ENCODE data around the gene RIT2. TPM values are rescaled to one million over a fixed set of nuclear protein-coding genes. Genes with fewer than 3 reads are reported as not detected.

RIT2 gene
- total and polyA plus RNA-seq, 4 donors: not detected

- no peak overlapping the region for H3K27ac ChIP-seq (ENCODE audit: low read depth in 1 of 2, low read length in 1 of 2)
- no peak for ATAC-seq (ENCODE audit: insufficient read depth, low FRiP score)
- 85 to 89% methylated on average over 2 of the region's 2 CpGs for WGBS, 2 donors
Measured at GRCh38 chr18:43007365-43007764, 108.1 kb downstream of the RIT2 start.

GRCh38 chr18:43004421-43004820 lies 111.1 kb downstream of the RIT2 start:
- WGBS, 2 donors: 80 to 92% methylated on average over 1 of the region's 1 CpG
- ATAC-seq (ENCODE audit: insufficient read depth, low FRiP score): no peak

More at GRCh38 chr18:43007365-43007764, 108.1 kb downstream of the RIT2 start:
- H3K4me3 ChIP-seq: no peak overlapping the region
- H3K4me1 ChIP-seq (ENCODE audit: control insufficient read depth in 5 of 5, insufficient read depth in 5 of 5, low read length in 5 of 5): no peaks in the 10 kb centered on the region
- H3K36me3 ChIP-seq (ENCODE audit: control insufficient read depth in 4 of 4, insufficient read depth in 4 of 4, low read length in 4 of 4): no peaks in the 10 kb centered on the region
- no peak for DNase-seq
- no peaks in the 10 kb centered on the region for H3K9me3 ChIP-seq (ENCODE audit: control insufficient read depth in 4 of 4, insufficient read depth in 3 of 4, low read length in 3 of 4)
- H3K9ac ChIP-seq (ENCODE audit: insufficient read depth in 1 of 2, low read length in 2 of 2): no peak overlapping the region
- TF ChIP-seq, protein P1, sequence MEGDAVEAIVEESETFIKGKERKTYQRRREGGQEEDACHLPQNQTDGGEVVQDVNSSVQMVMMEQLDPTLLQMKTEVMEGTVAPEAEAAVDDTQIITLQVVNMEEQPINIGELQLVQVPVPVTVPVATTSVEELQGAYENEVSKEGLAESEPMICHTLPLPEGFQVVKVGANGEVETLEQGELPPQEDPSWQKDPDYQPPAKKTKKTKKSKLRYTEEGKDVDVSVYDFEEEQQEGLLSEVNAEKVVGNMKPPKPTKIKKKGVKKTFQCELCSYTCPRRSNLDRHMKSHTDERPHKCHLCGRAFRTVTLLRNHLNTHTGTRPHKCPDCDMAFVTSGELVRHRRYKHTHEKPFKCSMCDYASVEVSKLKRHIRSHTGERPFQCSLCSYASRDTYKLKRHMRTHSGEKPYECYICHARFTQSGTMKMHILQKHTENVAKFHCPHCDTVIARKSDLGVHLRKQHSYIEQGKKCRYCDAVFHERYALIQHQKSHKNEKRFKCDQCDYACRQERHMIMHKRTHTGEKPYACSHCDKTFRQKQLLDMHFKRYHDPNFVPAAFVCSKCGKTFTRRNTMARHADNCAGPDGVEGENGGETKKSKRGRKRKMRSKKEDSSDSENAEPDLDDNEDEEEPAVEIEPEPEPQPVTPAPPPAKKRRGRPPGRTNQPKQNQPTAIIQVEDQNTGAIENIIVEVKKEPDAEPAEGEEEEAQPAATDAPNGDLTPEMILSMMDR (IDR thresholded peaks at IDR 0.05; ENCODE audit: control extremely low read depth, extremely low read depth): no peak
- H3K27me3 ChIP-seq (ENCODE audit: control insufficient read depth in 3 of 3, insufficient read depth in 3 of 3, low read length in 2 of 3): no peaks in the 10 kb centered on the region

GRCh38 chr18:43001821-43002220 lies 113.7 kb downstream of the RIT2 start:
- Histone ChIP-seq H3K4me1 (ENCODE audit: control insufficient read depth in 5 of 5, insufficient read depth in 5 of 5, low read length in 5 of 5) (no peaks in the 10 kb centered on the region), H3K36me3 (ENCODE audit: control insufficient read depth in 4 of 4, insufficient read depth in 4 of 4, low read length in 4 of 4) (no peaks in the 10 kb centered on the region), H3K27me3 (ENCODE audit: control insufficient read depth in 3 of 3, insufficient read depth in 3 of 3, low read length in 2 of 3) (no peaks in the 10 kb centered on the region), H3K27ac (ENCODE audit: low read depth in 1 of 2, low read length in 1 of 2) (no peak overlapping the region), H3K4me3 (no peak overlapping the region), H3K9ac (ENCODE audit: insufficient read depth in 1 of 2, low read length in 2 of 2) (no peak overlapping the region), H3K9me3 (ENCODE audit: control insufficient read depth in 4 of 4, insufficient read depth in 3 of 4, low read length in 3 of 4) (no peaks in the 10 kb centered on the region)
- WGBS, 2 donors: 78 to 85% methylated on average over 2 of the region's 2 CpGs
- TF ChIP-seq, protein P1 (IDR thresholded peaks at IDR 0.05; ENCODE audit: control extremely low read depth, extremely low read depth): no peak
- DNase-seq (no peak), ATAC-seq (ENCODE audit: insufficient read depth, low FRiP score) (no peak)

More at GRCh38 chr18:43004421-43004820, 111.1 kb downstream of the RIT2 start:
- H3K4me1 ChIP-seq (ENCODE audit: control insufficient read depth in 5 of 5, insufficient read depth in 5 of 5, low read length in 5 of 5): no peaks in the 10 kb centered on the region
- no peak overlapping the region for H3K27ac ChIP-seq (ENCODE audit: low read depth in 1 of 2, low read length in 1 of 2)
- no peak for DNase-seq
- TF ChIP-seq, protein P1 (IDR thresholded peaks at IDR 0.05; ENCODE audit: control extremely low read depth, extremely low read depth): no peak
- no peaks in the 10 kb centered on the region for H3K27me3 ChIP-seq (ENCODE audit: control insufficient read depth in 3 of 3, insufficient read depth in 3 of 3, low read length in 2 of 3)
- H3K4me3 ChIP-seq: no peak overlapping the region
- H3K36me3 ChIP-seq (ENCODE audit: control insufficient read depth in 4 of 4, insufficient read depth in 4 of 4, low read length in 4 of 4): no peaks in the 10 kb centered on the region
- H3K9me3 ChIP-seq (ENCODE audit: control insufficient read depth in 4 of 4, insufficient read depth in 3 of 4, low read length in 3 of 4): no peaks in the 10 kb centered on the region
- no peak overlapping the region for H3K9ac ChIP-seq (ENCODE audit: insufficient read depth in 1 of 2, low read length in 2 of 2)

GRCh38 chr18:42996824-42997223 lies 118.7 kb downstream of the RIT2 start:
- TF ChIP-seq, protein P1 (IDR thresholded peaks at IDR 0.05; ENCODE audit: control extremely low read depth, extremely low read depth): no peak
- DNase-seq (no peak), ATAC-seq (ENCODE audit: insufficient read depth, low FRiP score) (no peak)

More at GRCh38 chr18:42996824-42997223, 118.7 kb downstream of the RIT2 start:
- Histone ChIP-seq H3K9ac (ENCODE audit: insufficient read depth in 1 of 2, low read length in 2 of 2) (no peak overlapping the region), H3K9me3 (ENCODE audit: control insufficient read depth in 4 of 4, insufficient read depth in 3 of 4, low read length in 3 of 4) (no peaks in the 10 kb centered on the region), H3K4me3 (no peak overlapping the region), H3K4me1 (ENCODE audit: control insufficient read depth in 5 of 5, insufficient read depth in 5 of 5, low read length in 5 of 5) (no peaks in the 10 kb centered on the region), H3K27me3 (ENCODE audit: control insufficient read depth in 3 of 3, insufficient read depth in 3 of 3, low read length in 2 of 3) (no peaks in the 10 kb centered on the region), H3K36me3 (ENCODE audit: control insufficient read depth in 4 of 4, insufficient read depth in 4 of 4, low read length in 4 of 4) (no peaks in the 10 kb centered on the region), H3K27ac (ENCODE audit: low read depth in 1 of 2, low read length in 1 of 2) (no peak overlapping the region)

Measured in lung (tissue), 12 donors.